ENCODE data around the gene EIF6. TPM values are rescaled to one million over a fixed set of nuclear protein-coding genes. Genes with fewer than 3 reads are reported as not detected.
A peak's percentile ranks its signal among the peaks of the same experiment; 100 is the strongest.

Gene EIF6
- polyA plus RNA-seq, 3 donors, result 94.3 to 222 (median 190) TPM

- H3K9ac ChIP-seq (ENCODE audit: insufficient read depth, low read length, poor library complexity, severe bottlenecking), result no peak overlapping the region
- H3K4me1 ChIP-seq (ENCODE audit: control insufficient read depth in 1 of 2, insufficient read depth in 2 of 2, low read length in 2 of 2), result peaks cover 20 to 25% of the 10 kb centered on the region in 2 donors
- H3K27ac Mint-ChIP-seq, result peak overlapping the region in 2 of 7 donors; percentile 6
- no peaks in the 10 kb centered on the region for H3K9me3 Mint-ChIP-seq
- H3K4me2 ChIP-seq (replicated peaks; ENCODE audit: extremely low read depth, low read length, poor library complexity, severe bottlenecking), result no peak overlapping the region
- no peaks in the 10 kb centered on the region for H3K9me3 ChIP-seq (replicated peaks in 1 of 2; ENCODE audit: control insufficient read depth in 1 of 2, insufficient read depth in 1 of 2, low read length in 2 of 2)
- H3K4me3 Mint-ChIP-seq, result no peak overlapping the region
- WGBS (ENCODE audit: insufficient coverage), result no CpG with 5 or more reads among the region's 4 CpGs
- H3K27me3 Mint-ChIP-seq (ENCODE audit: low read depth in 3 of 3), result peaks cover 0 to 2% (median 0%) of the 10 kb centered on the region in 3 donors
- peaks cover 2 to 9% of the 10 kb centered on the region in 2 donors for H3K36me3 ChIP-seq (replicated peaks in 1 of 2; ENCODE audit: control insufficient read depth in 1 of 2, insufficient read depth in 2 of 2, low read length in 2 of 2)
- no peak for TF ChIP-seq CTCF (IDR thresholded peaks at IDR 0.05)
- DNase-seq, result no peak
- H2AFZ ChIP-seq (ENCODE audit: insufficient read depth, low read depth, low read length, poor library complexity, severe bottlenecking), result no peak overlapping the region
- H3K4me1 Mint-ChIP-seq, result peaks cover 28% of the 10 kb centered on the region
- H3K79me2 ChIP-seq (ENCODE audit: insufficient read depth, low read length), result no peaks in the 10 kb centered on the region
- peaks cover 12 to 15% of the 10 kb centered on the region in 2 donors for H3K36me3 Mint-ChIP-seq
- no peak overlapping the region for H3K27ac ChIP-seq (ENCODE audit: low read depth in 1 of 2, low read length in 2 of 2)
- H3K27me3 ChIP-seq (ENCODE audit: control insufficient read depth in 2 of 2, insufficient read depth in 2 of 2, low read length in 2 of 2), result no peaks in the 10 kb centered on the region
- H3K4me3 ChIP-seq (replicated peaks in 1 of 3; ENCODE audit: low read depth in 2 of 3, low read length in 3 of 3), result no peak overlapping the region
- H4K20me1 ChIP-seq (ENCODE audit: insufficient read depth, low read length), result no peaks in the 10 kb centered on the region
- intact Hi-C loops (cut with micrococcal nuclease), result loop anchor here in 1 of 2 donors (2.0 kb wide), 1 partner anchor 44 kb away; no protein-coding TSS in a partner anchor
Measured at GRCh38 chr20:35328689-35329088, 44.1 kb upstream of the EIF6 start.

- Histone ChIP-seq H3K9ac (ENCODE audit: insufficient read depth, low read length, poor library complexity, severe bottlenecking) (no peak overlapping the region), H3K27me3 (ENCODE audit: control insufficient read depth in 2 of 2, insufficient read depth in 2 of 2, low read length in 2 of 2) (no peaks in the 10 kb centered on the region), H3K4me1 (ENCODE audit: control insufficient read depth in 1 of 2, insufficient read depth in 2 of 2, low read length in 2 of 2) (peaks cover 20 to 25% of the 10 kb centered on the region in 2 donors), H3K36me3 (replicated peaks in 1 of 2; ENCODE audit: control insufficient read depth in 1 of 2, insufficient read depth in 2 of 2, low read length in 2 of 2) (peaks cover 3 to 9% of the 10 kb centered on the region in 2 donors), H4K20me1 (ENCODE audit: insufficient read depth, low read length) (no peaks in the 10 kb centered on the region), H2AFZ (ENCODE audit: insufficient read depth, low read depth, low read length, poor library complexity, severe bottlenecking) (no peak overlapping the region), H3K4me3 (replicated peaks in 1 of 3; ENCODE audit: low read depth in 2 of 3, low read length in 3 of 3) (no peak overlapping the region), H3K9me3 (replicated peaks in 1 of 2; ENCODE audit: control insufficient read depth in 1 of 2, insufficient read depth in 1 of 2, low read length in 2 of 2) (no peaks in the 10 kb centered on the region), H3K4me2 (replicated peaks; ENCODE audit: extremely low read depth, low read length, poor library complexity, severe bottlenecking) (no peak overlapping the region), H3K79me2 (ENCODE audit: insufficient read depth, low read length) (no peaks in the 10 kb centered on the region), H3K27ac (ENCODE audit: low read depth in 1 of 2, low read length in 2 of 2) (no peak overlapping the region)
- Mint-ChIP-seq H3K27ac (peak overlapping the region in 2 of 7 donors; percentile 6), H3K4me3 (no peak overlapping the region), H3K36me3 (peaks cover 12 to 15% of the 10 kb centered on the region in 2 donors), H3K9me3 (no peaks in the 10 kb centered on the region), H3K4me1 (peaks cover 28% of the 10 kb centered on the region), H3K27me3 (ENCODE audit: low read depth in 3 of 3) (peaks cover 0 to 2% (median 0%) of the 10 kb centered on the region in 3 donors)
- 80% methylated on average over 1 of the region's 3 CpGs for WGBS (ENCODE audit: insufficient coverage)
- intact Hi-C loops (cut with micrococcal nuclease), result loop anchor here in 1 of 2 donors (2.0 kb wide), 1 partner anchor 45 kb away; no protein-coding TSS in a partner anchor
- no peak for DNase-seq
- TF ChIP-seq CTCF (IDR thresholded peaks at IDR 0.05), result no peak
Measured at GRCh38 chr20:35328095-35328685, 43.6 kb upstream of the EIF6 start.
